ENCODE data around the gene DAP. TPM values are rescaled to one million over a fixed set of nuclear protein-coding genes. Genes with fewer than 3 reads are reported as not detected.
A peak's percentile ranks its signal among the peaks of the same experiment; 100 is the strongest.
"Not testable (repeated sequence)": the region's sequence is repeated elsewhere in the genome, so short reads cannot be mapped to it uniquely, and the experiment has no call there.

DAP gene
- 33.2 and 35.8 TPM in 2 replicates for total RNA-seq (2014; rRNA removed; shearing (Covaris generic))

DNA sequence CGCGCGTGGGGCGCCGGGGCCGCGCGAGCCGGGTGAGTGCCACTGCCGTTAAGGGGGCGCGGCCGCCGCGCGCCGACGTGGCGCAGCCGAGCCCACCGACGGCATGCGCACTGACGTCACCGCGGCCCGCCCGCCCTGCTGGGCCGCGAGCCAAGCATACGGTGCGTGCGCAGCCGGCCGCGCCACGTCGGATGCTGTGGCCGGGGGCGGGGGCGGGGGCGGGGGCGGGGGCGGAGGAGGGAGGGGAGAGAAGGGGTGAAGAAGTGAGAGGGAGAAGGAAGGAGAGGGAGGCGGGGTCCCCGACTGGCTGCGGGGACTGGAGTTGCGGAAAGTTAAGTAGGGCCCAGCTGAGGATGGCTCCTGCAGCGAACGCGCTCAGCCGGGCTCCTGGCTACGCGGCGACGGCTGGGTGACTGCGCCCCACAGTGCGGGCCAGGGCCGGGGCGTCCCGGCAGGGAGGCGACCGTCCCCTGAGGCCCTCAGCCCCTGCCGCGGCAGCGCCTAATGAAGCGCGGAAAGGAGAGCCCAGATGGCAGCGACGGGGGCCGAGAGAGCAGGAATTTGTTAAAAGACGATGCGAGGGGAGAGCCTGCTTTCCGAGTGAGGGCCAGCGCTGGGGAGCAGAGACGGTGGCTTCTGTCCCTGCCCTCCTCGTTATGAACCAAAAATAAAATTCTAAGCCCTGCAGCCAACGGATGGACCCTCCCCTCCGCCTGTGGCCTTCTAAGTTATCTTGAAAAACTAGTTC is at the start of gene DAP:
DAP (minus strand) TSS at position 50 of the 748 bp plus-strand sequence. CDS start 166 bp downstream, outside the sequence.
- peak; percentile 80 for DNase-seq (ENCODE audit: low read depth)

DNA sequence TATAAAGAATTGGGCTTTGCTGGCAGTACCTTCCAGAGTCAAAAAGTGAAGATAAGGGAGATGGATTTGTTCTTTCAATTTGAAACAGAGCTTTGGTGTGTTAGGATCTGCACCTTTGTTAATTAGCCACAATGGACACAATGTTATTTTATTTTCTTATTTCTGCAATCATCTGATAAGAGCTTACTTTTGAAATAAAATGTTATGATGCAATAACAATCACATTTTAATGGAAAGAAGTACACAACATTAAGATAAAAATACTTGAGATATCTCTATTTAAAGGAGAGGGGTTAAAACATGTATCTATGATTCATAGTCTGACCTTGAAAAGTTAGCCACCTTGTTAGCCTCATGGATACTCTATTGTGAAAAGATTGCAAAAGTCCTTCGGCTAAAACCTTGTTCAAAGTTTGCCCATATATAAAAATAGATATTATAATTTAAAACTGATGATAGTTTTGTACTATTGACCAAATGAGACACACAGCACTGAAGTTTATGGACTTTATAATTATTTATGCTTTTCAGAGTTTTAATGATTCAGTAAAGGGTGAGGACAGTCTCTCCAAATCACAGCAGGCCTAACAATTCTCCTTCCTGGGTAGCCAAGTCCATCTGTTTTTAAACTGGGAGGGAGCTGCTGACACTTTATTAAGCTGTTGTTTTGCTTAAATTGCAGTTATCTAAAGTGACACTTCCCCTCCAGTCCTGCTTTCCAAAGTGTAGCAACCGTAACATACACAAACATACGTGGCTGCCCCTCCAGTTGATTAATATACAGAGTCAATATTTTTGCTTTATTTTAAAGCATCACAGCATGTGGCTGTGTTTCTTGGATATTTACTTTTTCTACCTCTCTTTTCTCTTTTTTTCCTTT is 47.6 kb upstream of the DAP start:
- no peak for DNase-seq (ENCODE audit: low read depth)

DNA sequence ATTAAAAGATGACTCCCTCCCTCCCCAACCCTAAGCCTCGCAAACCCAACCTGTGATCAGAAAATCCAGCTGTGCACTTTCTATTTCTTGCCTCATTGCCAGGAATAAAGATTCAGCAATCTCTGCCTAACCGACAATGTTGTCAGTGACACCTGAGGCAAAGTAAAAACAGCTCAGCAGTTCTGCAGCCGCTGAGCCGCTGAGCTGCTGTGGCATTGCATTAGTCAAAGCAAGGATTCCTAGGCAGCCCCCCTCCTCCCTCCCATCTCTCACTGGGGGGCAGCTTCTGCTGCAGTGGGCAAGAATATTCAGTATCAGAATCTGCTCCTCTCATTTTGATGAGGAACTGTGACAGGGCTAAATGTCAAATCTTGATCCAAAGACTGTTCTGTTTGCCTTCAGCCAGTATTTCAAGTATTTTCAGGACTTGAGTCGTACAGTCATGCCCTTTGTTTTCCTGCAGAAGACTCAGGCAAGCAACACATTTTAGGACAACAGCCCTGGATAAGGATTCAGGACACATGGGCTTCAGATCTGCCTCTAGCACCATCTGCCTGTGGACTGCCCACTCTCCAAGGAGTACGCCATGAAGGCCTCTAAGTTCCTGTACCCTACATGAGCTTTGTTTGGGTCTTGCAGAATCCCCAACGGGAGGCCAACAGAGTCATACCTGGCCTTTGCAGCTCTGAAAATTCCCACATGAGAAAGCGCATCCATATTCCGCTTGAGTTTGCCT is 41.1 kb upstream of the DAP start:
- DNase-seq (ENCODE audit: low read depth): peak; percentile 24

GRCh38 chr5:10800852-10801251 is 39.8 kb upstream of the DAP start:
- no peak for DNase-seq (ENCODE audit: low read depth)

GRCh38 chr5:10797261-10797660 is 36.2 kb upstream of the DAP start:
- peak; percentile 14 for DNase-seq (ENCODE audit: low read depth)

DNA sequence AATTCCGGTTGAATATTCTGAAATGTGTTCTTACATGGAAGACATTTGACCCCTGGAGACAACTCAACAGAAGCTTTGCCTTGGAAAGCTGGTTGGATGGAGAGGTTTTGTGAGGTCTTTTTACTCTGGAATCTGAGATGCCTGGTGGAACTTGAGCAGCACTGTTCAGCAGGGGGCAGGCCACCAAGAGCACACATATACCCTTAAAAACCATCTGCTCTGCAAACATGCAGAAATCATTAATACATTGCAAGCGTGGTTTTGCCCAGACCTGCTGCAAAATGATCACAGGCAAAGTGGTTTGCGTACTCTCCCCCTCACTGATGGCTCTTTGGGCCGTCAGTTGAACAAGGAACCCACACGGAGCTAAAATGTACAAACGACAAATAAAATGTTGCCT is 32.8 kb upstream of the DAP start:
- DNase-seq (ENCODE audit: low read depth): no peak

DNA sequence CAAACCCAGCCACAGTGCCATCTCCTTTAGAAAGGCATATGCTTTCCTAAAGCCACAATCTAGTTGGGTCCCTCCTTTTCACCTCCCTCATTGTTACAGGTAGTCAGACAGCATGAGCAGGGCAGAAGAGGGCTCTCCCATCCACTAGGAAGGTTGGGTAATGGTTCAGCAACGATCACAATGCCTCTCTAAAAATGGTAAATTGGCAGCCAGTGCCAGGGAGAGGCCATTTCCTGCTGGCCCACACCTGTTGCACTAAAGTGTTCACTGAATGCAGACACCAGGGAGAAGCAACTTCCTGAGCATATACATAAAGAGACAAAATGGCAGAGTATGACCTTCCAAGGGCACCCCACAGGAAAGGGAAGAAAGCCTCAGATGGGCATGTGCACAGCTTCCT is 31.3 kb upstream of the DAP start:
- no peak for DNase-seq (ENCODE audit: low read depth)

- no peak for DNase-seq (ENCODE audit: low read depth)
Observed at GRCh38 chr5:10789726-10790125, 28.7 kb upstream of the DAP start.

GRCh38 chr5:10789021-10789420 is 28.0 kb upstream of the DAP start:
- peak; percentile 73 for DNase-seq (ENCODE audit: low read depth)

DNA sequence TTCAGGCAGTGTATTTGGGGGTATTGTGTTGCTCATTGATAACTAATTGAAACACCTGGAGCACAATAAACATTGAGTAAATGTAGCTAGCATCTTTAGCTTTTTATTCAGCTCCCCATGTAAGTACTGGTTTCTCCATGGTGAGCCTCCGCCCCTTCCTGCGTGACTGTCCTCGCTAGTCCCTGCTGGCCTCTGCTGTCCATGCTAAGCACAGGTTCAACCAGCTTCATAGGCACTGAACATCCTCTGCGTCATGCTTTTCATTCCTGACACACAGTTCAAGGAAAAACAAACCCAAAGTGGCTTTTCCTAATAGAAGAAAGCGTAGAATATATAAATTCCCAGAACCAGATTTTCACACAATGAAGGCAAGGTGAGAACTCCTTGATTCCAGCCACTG is 27.3 kb upstream of the DAP start:
- peak; percentile 14 for DNase-seq (ENCODE audit: low read depth)

- DNase-seq (ENCODE audit: low read depth): no peak
Observed at GRCh38 chr5:10786835-10787234, 25.8 kb upstream of the DAP start.

GRCh38 chr5:10780208-10780607 is 19.2 kb upstream of the DAP start:
- not testable (repeated sequence) for DNase-seq (ENCODE audit: low read depth)

GRCh38 chr5:10779592-10779991 is 18.6 kb upstream of the DAP start:
- DNase-seq (ENCODE audit: low read depth): no peak

DNA sequence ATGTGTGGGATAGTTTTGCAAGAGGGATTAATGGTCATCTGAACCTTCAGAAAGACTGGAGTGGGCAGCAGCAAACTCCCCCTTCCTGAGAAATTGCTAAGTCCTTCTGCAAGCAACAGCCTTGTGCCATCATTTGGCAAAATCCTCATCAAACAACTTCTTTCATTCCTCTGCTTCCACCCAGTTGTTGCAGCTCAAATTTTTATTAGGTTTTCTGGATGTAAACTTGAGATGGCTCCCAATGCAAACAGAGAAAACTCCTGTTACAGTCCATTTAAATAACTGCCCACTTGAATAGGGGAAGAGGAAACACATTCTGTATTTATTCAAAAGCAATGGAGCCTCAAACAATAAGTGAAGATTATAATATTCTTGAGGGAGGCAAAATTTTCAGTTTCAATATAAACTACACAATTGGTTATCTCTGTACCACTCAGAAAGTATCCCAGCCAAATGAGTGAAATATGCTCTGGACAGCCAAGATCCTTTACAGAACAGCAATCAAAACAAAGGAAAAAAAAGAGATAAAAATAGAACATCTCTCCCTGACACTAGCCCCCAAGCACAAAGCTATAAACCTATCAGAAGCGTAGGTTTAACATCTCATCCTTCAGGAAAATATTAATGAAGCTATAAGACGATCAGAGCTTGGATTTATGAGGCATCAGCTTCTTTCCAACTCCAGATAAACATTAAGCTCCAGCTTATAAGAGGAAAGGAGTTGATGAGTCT is 17.3 kb upstream of the DAP start:
- no peak for DNase-seq (ENCODE audit: low read depth)

- DNase-seq (ENCODE audit: low read depth): no peak
Observed at GRCh38 chr5:10775646-10776045, 14.6 kb upstream of the DAP start.

- DNase-seq (ENCODE audit: low read depth): no peak
Observed at GRCh38 chr5:10772901-10773585, 12.0 kb upstream of the DAP start.

GRCh38 chr5:10768328-10768899 is 7.4 kb upstream of the DAP start:
- DNase-seq (ENCODE audit: low read depth): no peak

DNA sequence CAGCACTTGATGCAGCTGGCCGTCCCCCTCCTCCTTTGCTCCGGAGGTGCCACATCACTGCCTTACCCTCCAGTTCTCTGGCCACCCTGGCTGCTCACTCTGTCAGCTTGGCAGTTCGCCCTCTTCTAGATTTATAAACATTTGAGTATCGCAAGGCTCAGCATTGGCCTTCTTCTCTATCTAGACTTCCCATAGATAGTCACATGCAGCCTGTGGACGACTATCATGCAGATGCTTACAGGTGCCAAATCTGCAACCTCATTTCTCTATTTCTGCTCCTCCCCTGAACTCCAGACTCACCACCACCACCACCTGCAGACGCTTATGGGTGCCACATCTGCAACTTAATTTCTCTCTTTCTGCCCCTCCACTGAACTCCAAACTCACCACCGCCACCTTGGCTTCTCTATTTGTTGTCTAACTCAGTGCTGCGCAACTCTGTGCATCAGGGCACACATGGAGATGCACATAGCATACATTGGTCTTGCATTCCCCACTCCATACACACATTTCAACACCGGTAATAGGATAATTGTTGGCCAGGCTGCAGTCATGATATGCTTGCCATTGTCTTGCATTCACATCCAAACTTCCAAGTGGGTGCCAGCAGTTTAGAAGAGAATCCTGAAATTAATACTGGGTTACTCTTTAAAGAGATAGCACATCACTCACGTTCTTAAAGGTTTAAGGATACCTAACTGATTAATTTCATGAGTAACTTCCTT is 1.9 kb upstream of the DAP start:
- DNase-seq (ENCODE audit: low read depth): no peak

DNA sequence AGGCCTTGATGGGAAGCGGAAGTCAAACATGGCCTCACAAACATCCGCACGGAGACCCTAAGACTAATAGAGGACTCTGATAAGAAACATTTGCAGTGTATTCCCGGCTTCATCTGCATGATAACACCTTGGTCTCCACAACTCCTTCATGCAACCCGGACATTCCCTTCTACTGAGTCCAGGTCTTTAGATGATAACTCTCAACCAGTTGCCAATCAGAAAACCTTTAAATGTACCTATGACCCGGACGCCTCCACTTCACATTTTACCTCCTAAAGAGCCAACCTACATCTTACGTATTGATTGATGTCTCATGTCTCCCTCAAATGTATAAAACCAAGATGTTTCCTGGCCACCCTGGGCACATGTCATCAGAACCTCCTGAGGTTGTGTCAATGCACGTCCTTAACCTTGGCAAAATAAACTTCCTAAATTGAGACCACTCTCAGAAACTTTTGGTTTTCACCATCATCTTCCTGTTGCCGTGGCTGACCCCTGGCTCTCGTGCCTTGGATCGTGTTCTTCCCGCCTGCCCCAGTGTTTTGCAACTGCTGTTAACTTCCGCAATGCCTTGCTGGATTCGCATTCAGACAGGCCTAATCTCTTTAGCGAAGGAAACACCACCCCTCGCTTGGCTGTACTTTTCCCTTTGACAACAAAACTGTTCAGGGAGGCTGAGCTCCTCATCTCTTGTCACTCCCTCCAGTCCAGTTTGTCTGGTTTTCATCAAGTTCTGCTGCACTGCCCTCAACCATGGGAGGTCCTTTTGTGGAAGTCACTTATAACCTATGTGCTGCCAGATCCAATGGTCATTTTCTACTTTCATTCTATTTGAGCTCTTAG is 1.1 kb upstream of the DAP start:
- DNase-seq (ENCODE audit: low read depth): no peak

Data from RPMI7951 (cell line).